ENCODE measurements around the gene GHR.

Gene GHR

DNA sequence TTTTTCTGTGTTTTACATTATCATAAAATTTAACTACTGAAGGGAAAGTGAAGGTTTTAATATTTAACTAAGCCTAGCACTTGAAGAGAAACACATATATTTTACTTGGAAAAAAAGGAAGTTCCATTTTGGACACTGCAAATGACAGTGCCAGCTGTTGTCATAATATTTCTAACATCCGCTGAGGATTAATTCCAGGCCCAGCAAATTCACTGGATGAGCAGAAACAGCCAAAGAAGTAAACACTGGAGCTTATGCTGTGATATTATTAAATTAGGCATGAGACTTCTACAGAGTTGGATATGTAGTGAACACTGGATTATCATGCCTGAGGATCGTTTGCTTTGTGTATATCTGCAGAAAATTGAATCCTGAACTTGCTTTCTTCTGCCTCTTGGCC, 67.6 kb downstream of the GHR start:
- no peak overlapping the region for H3K27ac ChIP-seq (ENCODE audit: low read length)
- H3K27me3 ChIP-seq (replicated peaks; ENCODE audit: insufficient read depth, low read length), result no peaks in the 10 kb centered on the region
- H3F3A ChIP-seq (ENCODE audit: insufficient read depth, low read length), result no peaks in the 10 kb centered on the region
- no peaks in the 10 kb centered on the region for H3K79me2 ChIP-seq (ENCODE audit: low read length)
- no peak overlapping the region for H2AFZ ChIP-seq (ENCODE audit: low read length)
- no peaks in the 10 kb centered on the region for H4K20me1 ChIP-seq (ENCODE audit: insufficient read depth, low read length)
- H3K4me3 ChIP-seq (ENCODE audit: low read length), result no peak overlapping the region
- no peaks in the 10 kb centered on the region for H3K9me3 ChIP-seq (replicated peaks; ENCODE audit: insufficient read depth, low read length)
- no peaks in the 10 kb centered on the region for H3K4me1 ChIP-seq (ENCODE audit: low read length)
- no peak for DNase-seq
- H3K9me2 ChIP-seq (replicated peaks; ENCODE audit: insufficient read depth, low read length), result no peaks in the 10 kb centered on the region; the same call in 1 of the 2 replicates
- H3K36me3 ChIP-seq (replicated peaks; ENCODE audit: insufficient read depth, low read length), result no peaks in the 10 kb centered on the region
- TF ChIP-seq EZH2phosphoT487 (IDR thresholded peaks at IDR 0.05; ENCODE audit: low read length), result no peak
- TF ChIP-seq EZH2 (optimal IDR thresholded peaks at IDR 0.05; ENCODE audit: low read depth, low read length), result no peak
- TF ChIP-seq, protein P1, sequence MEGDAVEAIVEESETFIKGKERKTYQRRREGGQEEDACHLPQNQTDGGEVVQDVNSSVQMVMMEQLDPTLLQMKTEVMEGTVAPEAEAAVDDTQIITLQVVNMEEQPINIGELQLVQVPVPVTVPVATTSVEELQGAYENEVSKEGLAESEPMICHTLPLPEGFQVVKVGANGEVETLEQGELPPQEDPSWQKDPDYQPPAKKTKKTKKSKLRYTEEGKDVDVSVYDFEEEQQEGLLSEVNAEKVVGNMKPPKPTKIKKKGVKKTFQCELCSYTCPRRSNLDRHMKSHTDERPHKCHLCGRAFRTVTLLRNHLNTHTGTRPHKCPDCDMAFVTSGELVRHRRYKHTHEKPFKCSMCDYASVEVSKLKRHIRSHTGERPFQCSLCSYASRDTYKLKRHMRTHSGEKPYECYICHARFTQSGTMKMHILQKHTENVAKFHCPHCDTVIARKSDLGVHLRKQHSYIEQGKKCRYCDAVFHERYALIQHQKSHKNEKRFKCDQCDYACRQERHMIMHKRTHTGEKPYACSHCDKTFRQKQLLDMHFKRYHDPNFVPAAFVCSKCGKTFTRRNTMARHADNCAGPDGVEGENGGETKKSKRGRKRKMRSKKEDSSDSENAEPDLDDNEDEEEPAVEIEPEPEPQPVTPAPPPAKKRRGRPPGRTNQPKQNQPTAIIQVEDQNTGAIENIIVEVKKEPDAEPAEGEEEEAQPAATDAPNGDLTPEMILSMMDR (IDR thresholded peaks at IDR 0.05; ENCODE audit: low read length), result no peak
- no peak overlapping the region for H3K4me2 ChIP-seq (ENCODE audit: low read depth, low read length)
- H3K9ac ChIP-seq (ENCODE audit: low read length), result no peak overlapping the region

DNA sequence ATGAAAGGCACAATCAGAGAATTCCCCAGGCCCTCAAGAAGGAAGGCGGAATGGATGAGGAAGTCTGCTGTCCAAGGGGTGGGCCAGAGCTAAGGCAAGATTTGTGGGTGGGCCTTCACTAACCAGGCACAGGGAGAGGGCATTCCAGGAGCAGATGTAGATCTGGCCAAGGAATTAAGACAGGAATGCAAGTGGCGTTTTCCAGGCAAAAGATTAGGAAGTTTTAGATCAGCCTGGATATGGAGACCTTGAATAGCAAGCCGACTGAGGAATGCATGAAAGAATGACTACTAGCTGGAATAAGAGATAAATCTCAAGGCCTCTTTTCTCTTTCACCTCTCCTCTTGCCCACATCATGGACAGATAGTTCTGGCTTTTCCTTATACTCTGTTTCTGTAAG, 68.5 kb downstream of the GHR start:
- no peaks in the 10 kb centered on the region for H3F3A ChIP-seq (ENCODE audit: insufficient read depth, low read length)
- no peaks in the 10 kb centered on the region for H3K4me1 ChIP-seq (ENCODE audit: low read length)
- no peak overlapping the region for H3K9ac ChIP-seq (ENCODE audit: low read length)
- H3K27me3 ChIP-seq (replicated peaks; ENCODE audit: insufficient read depth, low read length), result no peaks in the 10 kb centered on the region
- no peak overlapping the region for H3K4me2 ChIP-seq (ENCODE audit: low read depth, low read length)
- H3K9me3 ChIP-seq (replicated peaks; ENCODE audit: insufficient read depth, low read length), result no peaks in the 10 kb centered on the region
- no peaks in the 10 kb centered on the region for H3K36me3 ChIP-seq (replicated peaks; ENCODE audit: insufficient read depth, low read length)
- no peak overlapping the region for H3K4me3 ChIP-seq (ENCODE audit: low read length)
- no peaks in the 10 kb centered on the region for H3K79me2 ChIP-seq (ENCODE audit: low read length)
- H4K20me1 ChIP-seq (ENCODE audit: insufficient read depth, low read length), result no peaks in the 10 kb centered on the region
- no peak overlapping the region for H2AFZ ChIP-seq (ENCODE audit: low read length)
- no peaks in the 10 kb centered on the region; the same call in 1 of the 2 replicates for H3K9me2 ChIP-seq (replicated peaks; ENCODE audit: insufficient read depth, low read length)
- no peak for TF ChIP-seq EZH2phosphoT487 (IDR thresholded peaks at IDR 0.05; ENCODE audit: low read length)
- TF ChIP-seq, protein P1 (IDR thresholded peaks at IDR 0.05; ENCODE audit: low read length), result no peak
- no peak for TF ChIP-seq EZH2 (optimal IDR thresholded peaks at IDR 0.05; ENCODE audit: low read depth, low read length)
- DNase-seq, result no peak
- no peak overlapping the region for H3K27ac ChIP-seq (ENCODE audit: low read length)

DNA sequence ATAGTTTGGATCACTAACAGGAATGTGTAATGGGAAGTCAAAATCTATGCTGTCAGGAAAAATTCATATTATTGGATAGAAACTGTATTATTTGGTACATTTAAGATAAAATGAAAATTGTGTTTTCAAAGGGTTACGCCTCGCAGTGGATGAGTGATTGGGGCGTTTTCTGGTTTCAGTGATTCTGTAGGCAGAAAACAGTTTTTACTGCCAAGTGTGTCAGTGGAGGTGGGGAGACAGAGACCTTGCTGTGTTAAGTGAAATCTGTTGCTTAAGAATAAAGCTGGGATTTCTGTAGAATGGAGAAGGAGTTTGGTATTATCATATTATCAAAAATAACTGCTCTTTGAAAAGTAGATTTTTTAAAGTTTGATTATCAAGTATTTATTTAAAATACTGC, 69.7 kb downstream of the GHR start:
- Histone ChIP-seq H3F3A (ENCODE audit: insufficient read depth, low read length) (no peaks in the 10 kb centered on the region), H3K9ac (ENCODE audit: low read length) (no peak overlapping the region), H3K4me1 (ENCODE audit: low read length) (no peaks in the 10 kb centered on the region), H3K27me3 (replicated peaks; ENCODE audit: insufficient read depth, low read length) (no peaks in the 10 kb centered on the region), H3K9me3 (replicated peaks; ENCODE audit: insufficient read depth, low read length) (no peaks in the 10 kb centered on the region), H4K20me1 (ENCODE audit: insufficient read depth, low read length) (no peaks in the 10 kb centered on the region), H3K79me2 (ENCODE audit: low read length) (no peaks in the 10 kb centered on the region), H3K4me2 (ENCODE audit: low read depth, low read length) (no peak overlapping the region), H3K4me3 (ENCODE audit: low read length) (no peak overlapping the region), H3K36me3 (replicated peaks; ENCODE audit: insufficient read depth, low read length) (no peaks in the 10 kb centered on the region), H3K9me2 (replicated peaks; ENCODE audit: insufficient read depth, low read length) (no peaks in the 10 kb centered on the region; the same call in 1 of the 2 replicates), H2AFZ (ENCODE audit: low read length) (no peak overlapping the region), H3K27ac (ENCODE audit: low read length) (no peak overlapping the region)
- TF ChIP-seq EZH2phosphoT487 (IDR thresholded peaks at IDR 0.05; ENCODE audit: low read length), result no peak
- TF ChIP-seq, protein P1 (IDR thresholded peaks at IDR 0.05; ENCODE audit: low read length), result no peak
- no peak for TF ChIP-seq EZH2 (optimal IDR thresholded peaks at IDR 0.05; ENCODE audit: low read depth, low read length)
- DNase-seq, result no peak
